ENCODE data around the gene KCNMA1. TPM values are rescaled to one million over a fixed set of nuclear protein-coding genes. Genes with fewer than 3 reads are reported as not detected.
A peak's percentile ranks its signal among the peaks of the same experiment; 100 is the strongest.
"Not testable (repeated sequence)": the region's sequence is repeated elsewhere in the genome, so short reads cannot be mapped to it uniquely, and the experiment has no call there.

The KCNMA1 gene
- total RNA-seq, 1 donor from 2014 or later: 15.8 TPM

GRCh38 chr10:77391605-77392235 lies 245.9 kb downstream of the KCNMA1 start:
- Histone ChIP-seq H3K4me3 (ENCODE audit: low read depth, low read length) (no peak overlapping the region), H3K36me3 (ENCODE audit: control insufficient read depth, insufficient read depth, low read length) (no peaks in the 10 kb centered on the region), H3K27me3 (ENCODE audit: control insufficient read depth, insufficient read depth, low read length) (no peaks in the 10 kb centered on the region)
- FAIRE-seq: no peak
- peak; percentile 66 for TF ChIP-seq CTCF (IDR thresholded peaks at IDR 0.05; ENCODE audit: insufficient read depth, low read length, severe bottlenecking)
- DNase-seq (ENCODE audit: low read depth): peak; percentile 72

DNA sequence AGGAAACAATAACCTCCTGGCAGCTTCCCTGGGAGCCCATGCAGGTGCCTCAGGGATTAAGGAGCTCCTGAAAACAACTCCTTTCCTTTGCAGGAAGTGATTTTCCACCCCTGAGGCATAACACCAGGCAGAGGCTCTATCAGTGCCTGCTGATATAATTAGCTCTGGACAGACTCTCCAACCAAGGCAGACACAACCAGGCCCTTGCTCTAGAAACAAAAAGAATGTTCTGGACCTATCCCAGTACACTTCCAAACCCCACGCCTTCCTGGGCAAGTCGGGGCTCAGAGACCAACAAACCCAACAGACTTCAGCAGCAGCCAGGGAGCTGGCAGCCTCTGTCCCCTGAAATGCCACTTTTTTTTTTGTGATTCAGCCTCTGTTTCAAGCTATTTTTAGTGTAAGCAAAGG lies 247.1 kb downstream of the KCNMA1 start:
- DNase-seq (ENCODE audit: low read depth) (peak; percentile 65), FAIRE-seq (no peak)
- Histone ChIP-seq H3K4me3 (ENCODE audit: low read depth, low read length) (no peak overlapping the region), H3K36me3 (ENCODE audit: control insufficient read depth, insufficient read depth, low read length) (no peaks in the 10 kb centered on the region), H3K27me3 (ENCODE audit: control insufficient read depth, insufficient read depth, low read length) (no peaks in the 10 kb centered on the region)
- no peak for TF ChIP-seq CTCF (IDR thresholded peaks at IDR 0.05; ENCODE audit: insufficient read depth, low read length, severe bottlenecking)

GRCh38 chr10:77388571-77389100 lies 249.0 kb downstream of the KCNMA1 start:
- TF ChIP-seq CTCF (IDR thresholded peaks at IDR 0.05; ENCODE audit: insufficient read depth, low read length, severe bottlenecking): no peak
- H3K36me3 ChIP-seq (ENCODE audit: control insufficient read depth, insufficient read depth, low read length): no peaks in the 10 kb centered on the region
- no peak overlapping the region for H3K4me3 ChIP-seq (ENCODE audit: low read depth, low read length)
- no peaks in the 10 kb centered on the region for H3K27me3 ChIP-seq (ENCODE audit: control insufficient read depth, insufficient read depth, low read length)
- no peak for DNase-seq (ENCODE audit: low read depth)
- FAIRE-seq: no peak

- H3K27me3 ChIP-seq (ENCODE audit: control insufficient read depth, insufficient read depth, low read length); DNase-seq (ENCODE audit: low read depth); FAIRE-seq; H3K4me3 ChIP-seq (ENCODE audit: low read depth, low read length); H3K36me3 ChIP-seq (ENCODE audit: control insufficient read depth, insufficient read depth, low read length): not testable (repeated sequence)
Measured at GRCh38 chr10:77387701-77388100, 249.9 kb downstream of the KCNMA1 start.

- TF ChIP-seq CTCF (IDR thresholded peaks at IDR 0.05; ENCODE audit: insufficient read depth, low read length, severe bottlenecking): no peak
- DNase-seq (ENCODE audit: low read depth) (no peak), FAIRE-seq (no peak)
- Histone ChIP-seq H3K27me3 (ENCODE audit: control insufficient read depth, insufficient read depth, low read length) (no peaks in the 10 kb centered on the region), H3K4me3 (ENCODE audit: low read depth, low read length) (no peak overlapping the region), H3K36me3 (ENCODE audit: control insufficient read depth, insufficient read depth, low read length) (no peaks in the 10 kb centered on the region)
Measured at GRCh38 chr10:77387247-77387646, 250.4 kb downstream of the KCNMA1 start.

DNA sequence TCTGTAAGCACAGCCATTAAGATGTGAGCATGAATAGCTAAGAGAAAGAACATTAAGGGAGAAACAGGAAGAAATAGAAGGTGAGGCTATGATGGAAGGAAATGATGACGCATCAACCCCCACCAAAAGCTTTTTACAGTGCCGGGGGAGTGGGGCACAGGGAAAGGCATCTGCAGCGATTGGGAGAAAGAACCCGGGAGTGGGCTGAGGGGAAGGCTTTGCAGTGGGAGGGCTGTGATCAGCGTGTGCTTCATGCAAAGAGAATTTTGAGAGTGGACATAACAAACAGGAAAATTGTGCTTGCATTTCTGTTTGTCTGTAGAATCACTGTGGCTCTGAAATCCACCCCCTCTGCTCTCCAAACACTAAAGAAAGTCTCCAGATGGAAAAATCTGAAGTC lies 250.8 kb downstream of the KCNMA1 start:
- DNase-seq (ENCODE audit: low read depth): peak; percentile 37
- FAIRE-seq: no peak
- Histone ChIP-seq H3K36me3 (ENCODE audit: control insufficient read depth, insufficient read depth, low read length) (no peaks in the 10 kb centered on the region), H3K4me3 (ENCODE audit: low read depth, low read length) (no peak overlapping the region), H3K27me3 (ENCODE audit: control insufficient read depth, insufficient read depth, low read length) (no peaks in the 10 kb centered on the region)
- no peak for TF ChIP-seq CTCF (IDR thresholded peaks at IDR 0.05; ENCODE audit: insufficient read depth, low read length, severe bottlenecking)

All from bronchial epithelial cell (primary cell).